ENCODE data around the gene TSSK1B.
A peak's percentile ranks its signal among the peaks of the same experiment; 100 is the strongest.
"Not testable (repeated sequence)": the region's sequence is repeated elsewhere in the genome, so short reads cannot be mapped to it uniquely, and the experiment has no call there.

TSSK1B gene

GRCh38 chr5:113397986-113398385, 36.8 kb downstream of the TSSK1B start:
- not testable (repeated sequence) for DNase-seq

DNA sequence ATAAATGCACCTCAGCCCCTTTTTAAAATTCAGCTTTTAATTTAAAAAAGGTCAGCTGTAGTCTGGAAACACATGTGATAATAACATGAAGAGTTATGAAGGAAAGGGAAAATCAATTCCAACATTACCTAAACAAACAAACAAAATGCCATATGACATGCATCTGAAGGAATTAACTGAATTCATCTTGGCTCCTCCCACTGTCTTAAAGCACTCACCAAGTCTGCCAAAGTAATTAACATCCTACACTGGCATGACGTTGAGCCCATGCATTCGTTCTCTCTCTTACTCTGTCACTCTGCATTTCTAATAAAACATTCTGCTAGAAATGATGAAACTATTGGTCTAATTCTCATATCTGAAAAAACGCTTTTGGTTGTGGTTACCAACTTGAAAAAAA, 37.7 kb downstream of the TSSK1B start:
- no peak for DNase-seq

DNA sequence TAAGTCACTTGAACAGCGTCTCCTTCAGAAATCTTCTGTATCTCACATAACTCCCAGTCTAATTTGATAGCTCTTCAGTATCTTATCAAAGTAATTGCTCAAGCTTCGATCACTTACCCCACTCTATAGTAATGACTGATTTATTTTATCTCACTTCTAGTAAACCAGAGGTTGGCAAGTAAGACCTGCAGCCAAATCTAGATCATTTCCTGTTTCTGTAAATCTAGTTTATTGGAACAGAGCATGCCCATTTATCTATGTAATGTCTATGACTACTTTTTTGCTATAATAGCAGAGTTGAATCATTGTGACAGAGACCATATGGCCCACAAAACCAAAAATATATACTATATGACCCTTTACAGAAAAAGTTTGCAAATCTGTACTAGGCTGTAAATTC, 40.1 kb downstream of the TSSK1B start:
- DNase-seq, result no peak

- DNase-seq, result no peak
Measured at GRCh38 chr5:113390224-113390623, 44.6 kb downstream of the TSSK1B start.

DNA sequence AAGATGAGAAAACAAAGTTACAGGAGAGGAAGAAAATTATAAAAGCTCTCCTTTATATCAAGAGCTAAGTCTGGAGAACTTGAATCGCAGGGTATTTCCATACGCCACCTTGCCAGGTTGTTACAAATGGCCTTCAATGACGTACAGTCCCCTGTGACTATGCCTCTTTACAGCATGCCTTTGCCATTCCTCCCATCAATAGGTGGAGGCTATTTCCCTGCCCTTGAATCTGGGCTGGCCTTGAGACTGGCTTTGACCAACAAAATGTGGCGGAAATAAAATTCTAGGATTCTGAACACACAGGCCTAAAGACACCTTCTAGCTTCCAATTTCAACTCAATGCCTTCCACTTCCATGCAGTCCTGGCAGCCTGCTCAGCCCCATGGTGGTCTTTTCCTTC, 45.7 kb downstream of the TSSK1B start:
- no peak for DNase-seq

GRCh38 chr5:113387844-113388243, 46.9 kb downstream of the TSSK1B start:
- DNase-seq, result peak; percentile 24

DNA sequence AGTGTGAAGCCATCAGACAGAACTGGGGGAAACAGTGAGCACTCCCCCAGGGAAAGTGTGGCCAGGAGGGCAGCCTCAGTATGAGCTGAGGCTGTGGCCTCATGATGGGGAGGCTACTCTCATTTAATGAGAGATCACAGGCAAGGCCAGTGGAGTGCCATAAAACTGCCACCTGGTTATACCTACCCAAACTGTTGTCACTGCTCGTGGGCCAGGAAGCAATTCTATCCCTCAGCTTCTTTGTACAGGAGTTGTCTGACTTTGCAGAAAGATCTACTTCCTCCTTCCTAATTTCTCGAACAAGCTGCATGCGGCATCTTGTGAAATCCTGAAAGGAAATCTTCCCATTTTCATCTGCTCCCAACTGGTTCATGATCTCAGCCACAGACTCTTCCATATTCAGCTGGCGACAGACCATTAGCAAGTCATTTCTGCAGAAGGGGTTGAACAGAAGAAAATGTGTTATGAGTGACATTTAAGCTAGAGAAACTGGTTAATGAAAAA, 50.0 kb downstream of the TSSK1B start:
- no peak for DNase-seq

DNA sequence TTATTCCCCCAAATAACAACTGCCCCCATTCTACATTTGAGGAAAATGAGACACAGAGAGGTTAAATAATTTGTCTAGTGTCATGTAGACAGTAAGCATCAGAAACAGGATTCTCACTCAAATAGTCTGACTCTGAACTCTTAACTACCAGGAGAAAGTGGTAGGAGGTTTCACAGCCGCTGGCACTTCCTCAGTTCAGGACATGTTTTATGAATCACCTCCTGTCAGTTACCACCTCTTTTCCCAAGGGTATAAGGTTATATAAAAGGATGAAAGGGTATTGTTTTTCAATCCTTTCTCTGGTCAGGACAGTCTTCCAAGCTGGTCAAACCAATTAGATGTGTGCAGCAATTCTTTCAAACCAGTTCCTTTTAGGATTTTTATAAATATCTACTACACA, 52.1 kb downstream of the TSSK1B start:
- peak; percentile 22 for DNase-seq
